HepG2 (cell line): ENCODE results near the gene ZNF22. TPM values are rescaled to one million over a fixed set of nuclear protein-coding genes. Genes with fewer than 3 reads are reported as not detected.

Experiments
- ARID2 ChIP-seq: sonication (generic); formaldehyde crosslinking; IDR thresholded peaks from 2 replicates; pipeline ENCODE4 v1.8.1; 2022; ENCODE audit warnings: mild to moderate bottlenecking, missing genetic modification reagents, borderline replicate concordance
- ATRX ChIP-seq: sonication (generic); formaldehyde crosslinking; IDR thresholded peaks from 2 replicates; pipeline ENCODE4 v1.4.0; 2020; ENCODE audit warnings: missing genetic modification reagents, borderline replicate concordance
- CCAR2 ChIP-seq: fragments of 200-400 bp; formaldehyde crosslinking; optimal IDR thresholded peaks from 2 replicates; pipeline ENCODE3; 2018; ENCODE audit warnings: low read depth, mild to moderate bottlenecking, low read length, moderate library complexity
- CCDC6 ChIP-seq: sonication (generic); formaldehyde crosslinking; IDR thresholded peaks from 2 replicates; pipeline ENCODE4 v1.8.1; 2022; ENCODE audit warnings: mild to moderate bottlenecking, missing genetic modification reagents, moderate library complexity
- KDM6A ChIP-seq: IDR thresholded peaks from 2 replicates; pipeline ENCODE4 v1.6.1; 2016; ENCODE audit warnings: low read depth
- MBNL3 ChIP-seq: fragments of 250-450 bp; sonication (Bioruptor Pico); conservative IDR thresholded peaks from 2 replicates; pipeline ENCODE4 v1.8.0; 2022; ENCODE audit warnings: mild to moderate bottlenecking, inconsistent platforms
- NFYB ChIP-seq: sonication (generic); formaldehyde crosslinking; IDR thresholded peaks from 2 replicates; pipeline ENCODE4 v1.4.0; 2020; ENCODE audit warnings: missing genetic modification reagents
- NR2F2 ChIP-seq: IDR thresholded peaks from 2 replicates; pipeline ENCODE4 v1.6.1; 2012; ENCODE audit warnings: low read depth, inconsistent platforms, borderline replicate concordance
- PAF1 ChIP-seq: IDR thresholded peaks from 2 replicates; pipeline ENCODE4 v1.6.1; 2016; ENCODE audit warnings: missing genetic modification reagents, missing compliant biosample characterization
- PAX8 ChIP-seq: sonication (generic); formaldehyde crosslinking; IDR thresholded peaks from 2 replicates; pipeline ENCODE4 v1.8.0; 2022; ENCODE audit warnings: mild to moderate bottlenecking, missing genetic modification reagents, borderline replicate concordance
- REXO4 ChIP-seq: sonication (generic); formaldehyde crosslinking; IDR thresholded peaks from 2 replicates; pipeline ENCODE4 v1.8.0; 2022; ENCODE audit warnings: missing genetic modification reagents, mild to moderate bottlenecking, borderline replicate concordance
- SATB2 ChIP-seq: sonication (generic); formaldehyde crosslinking; IDR thresholded peaks from 2 replicates; pipeline ENCODE4 v1.5.0; 2020; ENCODE audit warnings: missing genetic modification reagents
- SOX13 ChIP-seq, 3 experiments: fragments of 450-650 bp in 1 of 3; sonication (generic) in 1 of 3; formaldehyde crosslinking in 1 of 3; IDR thresholded peaks in 2 of 3; conservative IDR thresholded peaks in 1 of 3; 2 replicates each; pipeline versions ENCODE4 v1.5.0 to v1.6.1; 2016 to 2020; ENCODE audit warnings: antibody characterized with exemption in 1 of 3, mild to moderate bottlenecking in 1 of 3, missing compliant biosample characterization in 1 of 3, missing genetic modification reagents in 1 of 3, moderate library complexity in 1 of 3
- ZFP36 ChIP-seq: fragments of 150-350 bp; IDR thresholded peaks from 2 replicates; pipeline ENCODE4 v1.6.1; 2018; ENCODE audit warnings: borderline replicate concordance, low read length, low read depth; ENCODE audit not compliant: partially characterized antibody
- ZNF225 ChIP-seq: sonication (generic); formaldehyde crosslinking; IDR thresholded peaks from 2 replicates; pipeline ENCODE4 v1.4.0; 2020; ENCODE audit warnings: mild to moderate bottlenecking, missing genetic modification reagents
- ZNF343 ChIP-seq: sonication (generic); formaldehyde crosslinking; IDR thresholded peaks from 2 replicates; pipeline ENCODE4 v1.4.0; 2020; ENCODE audit warnings: mild to moderate bottlenecking, missing genetic modification reagents
- ZNF501 ChIP-seq: sonication (generic); formaldehyde crosslinking; IDR thresholded peaks from 2 replicates; pipeline ENCODE4 v1.5.1; 2020; ENCODE audit warnings: mild to moderate bottlenecking, moderate library complexity, missing genetic modification reagents
- polyA plus RNA-seq, 8 experiments: library from polyadenylated mRNA; depleted of rRNA in 3 of 8; stranded (reverse) in 7 of 8; unstranded in 1 of 8; fragments of >200 nt; fragmentation: Illumina TruSeq in 4 of 8; extraction: Trizol in 4 of 8; gene quantifications; 2 replicates each; pipeline versions ENCODE4 v1.2.1 to v1.2.3, GENCODE V29; 2011 to 2016; ENCODE audit warnings: low read depth in 4 of 8, missing spikeins in 1 of 8, mixed read lengths in 1 of 8; ENCODE audit not compliant: insufficient read depth in 1 of 8
- total RNA-seq, 5 experiments: library from RNA; depleted of rRNA; stranded (reverse); fragments of >200 nt; fragmentation: Illumina TruSeq; extraction: Trizol; gene quantifications; 2 replicates each; pipeline ENCODE4 v1.2.3, GENCODE V29; 2016; ENCODE audit warnings: low read depth in 1 of 5
- TF ChIP-seq, protein P1 (sequence below): IDR thresholded peaks from 2 replicates; pipeline ENCODE4 v1.6.1; 2016; ENCODE audit warnings: mild to moderate bottlenecking
- TF ChIP-seq, protein P2 (sequence below): sonication (generic); formaldehyde crosslinking; IDR thresholded peaks from 2 replicates; pipeline ENCODE4 v1.4.0; 2020; ENCODE audit warnings: missing genetic modification reagents
- TF ChIP-seq, protein P3 (sequence below): sonication (generic); formaldehyde crosslinking; IDR thresholded peaks from 2 replicates; pipeline ENCODE4 v1.5.0; 2020; ENCODE audit warnings: missing genetic modification reagents
- TF ChIP-seq, protein P4 (sequence below): sonication (generic); formaldehyde crosslinking; IDR thresholded peaks from 2 replicates; pipeline ENCODE4 v1.8.1; 2023; ENCODE audit warnings: mild to moderate bottlenecking, moderate library complexity, missing genetic modification reagents
- TF ChIP-seq, protein P5 (sequence below): sonication (generic); formaldehyde crosslinking; IDR thresholded peaks from 2 replicates; pipeline ENCODE4 v1.5.1; 2020; ENCODE audit warnings: mild to moderate bottlenecking, missing genetic modification reagents, borderline replicate concordance

The ZNF22 gene
- total and polyA plus RNA-seq, 2 of the 13 experiments (the other 11 are each of a cell fraction or from before 2014, with no cell fraction given) = 0.40 to 1.3 TPM

DNA sequence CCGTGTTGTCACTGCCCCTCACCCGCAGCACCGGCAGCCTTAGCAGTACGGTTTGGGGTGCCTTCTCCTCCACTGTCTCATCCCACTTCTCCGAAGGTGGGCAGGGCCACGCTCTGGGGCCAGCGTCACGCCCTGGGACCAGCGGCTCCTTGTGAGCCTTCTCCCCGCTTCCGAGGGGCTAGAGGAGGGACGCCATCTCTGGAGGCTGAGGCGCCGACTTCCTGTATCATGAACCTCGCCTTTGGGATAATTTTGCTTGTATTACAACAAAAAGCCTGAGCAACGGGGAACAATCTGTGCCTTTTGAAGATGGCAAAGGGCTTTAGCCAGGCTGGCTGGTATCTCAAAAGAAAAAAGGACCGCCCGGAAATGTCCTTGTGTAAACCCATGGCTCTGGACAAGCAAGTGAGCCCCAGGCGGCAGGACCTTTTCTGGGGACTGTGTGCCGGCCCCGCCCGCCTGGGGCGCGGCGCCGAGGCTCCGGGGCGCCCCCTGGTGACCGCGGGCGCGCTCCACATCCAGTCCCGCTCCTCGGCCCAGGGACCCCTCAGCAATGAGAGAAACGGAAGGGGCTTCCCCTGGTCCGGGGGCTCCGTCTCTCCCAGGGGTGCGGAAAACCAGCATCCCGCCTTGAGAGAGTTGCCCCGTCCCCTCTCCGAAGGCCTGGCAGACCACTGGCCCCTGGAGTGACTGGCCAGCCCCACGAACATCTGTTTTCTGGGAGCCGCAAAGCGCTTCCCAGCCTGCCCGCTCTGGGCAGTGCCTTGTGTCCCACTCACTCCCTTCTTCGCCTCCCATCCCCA lies 25.9 kb upstream of the ZNF22 start (continued):
- TF ChIP-seq REXO4 (CRISPR knock-in tag) = no peak
- no peak for TF ChIP-seq CCDC6 (CRISPR knock-in tag)
- no peak for TF ChIP-seq MBNL3 (CRISPR knock-in tag)
- TF ChIP-seq ZNF501 (CRISPR knock-in tag) = no peak
- TF ChIP-seq PAX8 = no peak
- TF ChIP-seq, protein P1, sequence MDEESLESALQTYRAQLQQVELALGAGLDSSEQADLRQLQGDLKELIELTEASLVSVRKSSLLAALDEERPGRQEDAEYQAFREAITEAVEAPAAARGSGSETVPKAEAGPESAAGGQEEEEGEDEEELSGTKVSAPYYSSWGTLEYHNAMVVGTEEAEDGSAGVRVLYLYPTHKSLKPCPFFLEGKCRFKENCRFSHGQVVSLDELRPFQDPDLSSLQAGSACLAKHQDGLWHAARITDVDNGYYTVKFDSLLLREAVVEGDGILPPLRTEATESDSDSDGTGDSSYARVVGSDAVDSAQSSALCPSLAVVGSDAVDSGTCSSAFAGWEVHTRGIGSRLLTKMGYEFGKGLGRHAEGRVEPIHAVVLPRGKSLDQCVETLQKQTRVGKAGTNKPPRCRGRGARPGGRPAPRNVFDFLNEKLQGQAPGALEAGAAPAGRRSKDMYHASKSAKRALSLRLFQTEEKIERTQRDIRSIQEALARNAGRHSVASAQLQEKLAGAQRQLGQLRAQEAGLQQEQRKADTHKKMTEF = peak; percentile 63; the same call in 1 of the 2 replicates
- no peak; the same call in 1 of the 2 replicates for TF ChIP-seq ARID2 (CRISPR knock-in tag)
- TF ChIP-seq NR2F2 = no peak
- TF ChIP-seq NFYB (CRISPR knock-in tag) = no peak
- TF ChIP-seq SATB2 = no peak
- TF ChIP-seq PAF1 = peak; percentile 89
- TF ChIP-seq, protein P2, sequence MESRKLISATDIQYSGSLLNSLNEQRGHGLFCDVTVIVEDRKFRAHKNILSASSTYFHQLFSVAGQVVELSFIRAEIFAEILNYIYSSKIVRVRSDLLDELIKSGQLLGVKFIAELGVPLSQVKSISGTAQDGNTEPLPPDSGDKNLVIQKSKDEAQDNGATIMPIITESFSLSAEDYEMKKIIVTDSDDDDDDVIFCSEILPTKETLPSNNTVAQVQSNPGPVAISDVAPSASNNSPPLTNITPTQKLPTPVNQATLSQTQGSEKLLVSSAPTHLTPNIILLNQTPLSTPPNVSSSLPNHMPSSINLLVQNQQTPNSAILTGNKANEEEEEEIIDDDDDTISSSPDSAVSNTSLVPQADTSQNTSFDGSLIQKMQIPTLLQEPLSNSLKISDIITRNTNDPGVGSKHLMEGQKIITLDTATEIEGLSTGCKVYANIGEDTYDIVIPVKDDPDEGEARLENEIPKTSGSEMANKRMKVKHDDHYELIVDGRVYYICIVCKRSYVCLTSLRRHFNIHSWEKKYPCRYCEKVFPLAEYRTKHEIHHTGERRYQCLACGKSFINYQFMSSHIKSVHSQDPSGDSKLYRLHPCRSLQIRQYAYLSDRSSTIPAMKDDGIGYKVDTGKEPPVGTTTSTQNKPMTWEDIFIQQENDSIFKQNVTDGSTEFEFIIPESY = no peak; the same call in 1 of the 2 replicates
- TF ChIP-seq, protein P3, sequence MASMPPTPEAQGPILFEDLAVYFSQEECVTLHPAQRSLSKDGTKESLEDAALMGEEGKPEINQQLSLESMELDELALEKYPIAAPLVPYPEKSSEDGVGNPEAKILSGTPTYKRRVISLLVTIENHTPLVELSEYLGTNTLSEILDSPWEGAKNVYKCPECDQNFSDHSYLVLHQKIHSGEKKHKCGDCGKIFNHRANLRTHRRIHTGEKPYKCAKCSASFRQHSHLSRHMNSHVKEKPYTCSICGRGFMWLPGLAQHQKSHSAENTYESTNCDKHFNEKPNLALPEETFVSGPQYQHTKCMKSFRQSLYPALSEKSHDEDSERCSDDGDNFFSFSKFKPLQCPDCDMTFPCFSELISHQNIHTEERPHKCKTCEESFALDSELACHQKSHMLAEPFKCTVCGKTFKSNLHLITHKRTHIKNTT (CRISPR knock-in tag) = no peak
- TF ChIP-seq SOX13 (IDR thresholded peaks at IDR 0.05) = 0 out of 2 replicates have a peak, but pooled peaks have one; percentile 17
- 0 out of 4 replicates have a peak, but pooled peaks of 1 of the 2 experiments have one; percentile 9 for TF ChIP-seq SOX13 (CRISPR knock-in tag; conservative IDR thresholded peaks at IDR 0.05 in 1 of 2, IDR thresholded peaks at IDR 0.05 in 1 of 2)
- TF ChIP-seq ZFP36 = no peak
- TF ChIP-seq KDM6A = no peak
- TF ChIP-seq ZNF225 (CRISPR knock-in tag) = no peak
- TF ChIP-seq ZNF343 (CRISPR knock-in tag) = no peak
- TF ChIP-seq, protein P4, sequence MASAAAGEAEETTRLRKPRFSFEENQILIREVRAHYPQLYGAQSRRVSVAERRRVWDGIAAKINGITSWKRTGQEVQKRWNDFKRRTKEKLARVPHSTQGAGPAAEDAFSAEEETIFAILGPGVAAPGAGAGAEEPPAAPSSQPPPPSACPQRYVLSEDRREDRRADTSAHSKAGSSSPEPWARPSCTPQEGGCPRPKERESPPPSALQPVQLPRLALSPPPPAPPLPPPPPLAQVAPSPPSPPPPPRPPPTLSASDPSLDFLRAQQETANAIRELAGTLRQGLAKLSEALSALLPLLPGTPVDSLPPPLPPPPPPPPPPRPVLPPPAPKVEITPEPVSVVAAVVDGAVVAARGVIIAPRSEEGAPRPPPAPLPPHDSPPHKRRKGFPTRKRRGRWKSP (CRISPR knock-in tag) = no peak; the same call in 1 of the 2 replicates
- TF ChIP-seq CCAR2 = no peak
- no peak for TF ChIP-seq ATRX (CRISPR knock-in tag)
- TF ChIP-seq, protein P5, sequence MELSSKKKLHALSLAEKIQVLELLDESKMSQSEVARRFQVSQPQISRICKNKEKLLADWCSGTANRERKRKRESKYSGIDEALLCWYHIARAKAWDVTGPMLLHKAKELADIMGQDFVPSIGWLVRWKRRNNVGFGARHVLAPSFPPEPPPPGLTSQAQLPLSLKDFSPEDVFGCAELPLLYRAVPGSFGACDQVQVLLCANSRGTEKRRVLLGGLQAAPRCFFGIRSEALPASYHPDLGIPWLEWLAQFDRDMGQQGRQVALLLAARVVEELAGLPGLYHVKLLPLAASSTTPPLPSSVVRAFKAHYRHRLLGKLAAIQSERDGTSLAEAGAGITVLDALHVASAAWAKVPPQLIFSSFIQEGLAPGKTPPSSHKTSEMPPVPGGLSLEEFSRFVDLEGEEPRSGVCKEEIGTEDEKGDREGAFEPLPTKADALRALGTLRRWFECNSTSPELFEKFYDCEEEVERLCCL (CRISPR knock-in tag) = no peak
